ENCODE results near the gene TTLL3. TPM values are rescaled to one million over a fixed set of nuclear protein-coding genes. Genes with fewer than 3 reads are reported as not detected.

The TTLL3 gene
- total RNA-seq, 2 donors from 2014 or later: 24.1 to 88.0 TPM

DNA sequence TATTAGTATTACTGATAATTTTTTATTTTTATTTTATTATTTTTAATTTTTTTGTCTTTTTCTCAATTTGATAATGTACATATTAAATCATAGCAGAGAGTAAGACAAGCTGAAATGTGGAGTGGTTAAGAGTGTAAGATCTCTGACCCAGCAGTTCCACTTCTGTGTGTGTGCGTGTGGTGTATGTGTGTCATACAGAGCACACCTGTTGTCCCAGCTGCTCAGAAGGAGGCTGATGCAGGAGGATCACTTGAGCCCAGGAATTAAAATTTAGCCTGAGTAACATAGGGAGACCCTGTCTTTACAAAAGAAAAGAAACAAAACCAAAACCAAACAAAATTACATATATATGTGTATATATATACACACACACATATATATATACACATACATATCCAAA, 71.4 kb downstream of the TTLL3 start:
- ATAC-seq (no peak), DNase-seq (no peak)
- intact Hi-C loops (cut with DNase I): no loop called here
- TF ChIP-seq, protein P1, sequence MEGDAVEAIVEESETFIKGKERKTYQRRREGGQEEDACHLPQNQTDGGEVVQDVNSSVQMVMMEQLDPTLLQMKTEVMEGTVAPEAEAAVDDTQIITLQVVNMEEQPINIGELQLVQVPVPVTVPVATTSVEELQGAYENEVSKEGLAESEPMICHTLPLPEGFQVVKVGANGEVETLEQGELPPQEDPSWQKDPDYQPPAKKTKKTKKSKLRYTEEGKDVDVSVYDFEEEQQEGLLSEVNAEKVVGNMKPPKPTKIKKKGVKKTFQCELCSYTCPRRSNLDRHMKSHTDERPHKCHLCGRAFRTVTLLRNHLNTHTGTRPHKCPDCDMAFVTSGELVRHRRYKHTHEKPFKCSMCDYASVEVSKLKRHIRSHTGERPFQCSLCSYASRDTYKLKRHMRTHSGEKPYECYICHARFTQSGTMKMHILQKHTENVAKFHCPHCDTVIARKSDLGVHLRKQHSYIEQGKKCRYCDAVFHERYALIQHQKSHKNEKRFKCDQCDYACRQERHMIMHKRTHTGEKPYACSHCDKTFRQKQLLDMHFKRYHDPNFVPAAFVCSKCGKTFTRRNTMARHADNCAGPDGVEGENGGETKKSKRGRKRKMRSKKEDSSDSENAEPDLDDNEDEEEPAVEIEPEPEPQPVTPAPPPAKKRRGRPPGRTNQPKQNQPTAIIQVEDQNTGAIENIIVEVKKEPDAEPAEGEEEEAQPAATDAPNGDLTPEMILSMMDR (IDR thresholded peaks at IDR 0.05): no peak
- no peak for TF ChIP-seq POLR2A (IDR thresholded peaks at IDR 0.05)
- Histone ChIP-seq H3K4me1 (no peaks in the 10 kb centered on the region), H3K36me3 (replicated peaks in 1 of 2; ENCODE audit: insufficient read depth in 1 of 2, low read depth in 2 of 2) (no peaks in the 10 kb centered on the region), H3K4me3 (no peak overlapping the region), H3K27ac (no peak overlapping the region), H3K9me3 (no peaks in the 10 kb centered on the region), H3K27me3 (no peaks in the 10 kb centered on the region)
- 90 to 100% methylated on average over 1 of the region's 1 CpG for WGBS, 2 donors

DNA sequence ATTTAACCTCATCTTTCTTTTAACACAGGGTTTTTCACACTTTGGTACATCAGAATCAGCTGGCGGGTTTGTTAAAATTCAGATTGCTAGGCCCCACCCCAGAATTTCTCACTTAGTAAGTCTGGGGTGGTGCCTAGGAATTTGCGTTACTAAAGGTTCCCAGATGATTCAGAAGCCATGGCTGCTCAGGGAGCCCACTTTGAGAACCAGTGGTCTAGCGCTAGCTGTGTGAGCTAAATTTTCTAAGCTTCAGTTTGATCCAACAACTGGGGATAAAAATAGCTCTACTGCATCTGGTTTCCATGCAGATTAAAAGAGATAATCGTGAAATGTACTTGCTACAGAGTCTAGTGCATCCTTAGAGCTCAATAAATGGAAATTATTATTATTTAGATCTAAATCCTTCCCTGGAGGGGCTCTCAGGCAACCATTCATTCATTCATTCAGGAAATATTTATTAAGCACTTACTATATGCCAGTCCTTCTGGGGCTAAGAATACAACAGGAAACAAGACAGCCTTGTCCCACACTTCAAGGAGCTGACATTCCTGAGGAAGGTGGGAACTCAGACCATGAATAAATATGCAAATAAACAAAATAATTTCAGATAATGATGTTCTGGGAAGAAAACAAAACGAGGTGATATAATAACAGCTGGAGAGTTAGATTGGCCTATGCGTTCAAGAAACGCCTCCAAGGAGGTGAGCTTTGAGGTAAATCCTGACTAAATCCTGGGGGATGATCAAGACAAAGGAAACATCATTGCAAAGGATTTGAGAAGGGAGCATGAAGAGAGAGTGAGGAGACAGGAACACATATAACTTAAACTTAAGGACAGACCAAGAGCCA, 73.9 kb downstream of the TTLL3 start:
- no peak for ATAC-seq

DNA sequence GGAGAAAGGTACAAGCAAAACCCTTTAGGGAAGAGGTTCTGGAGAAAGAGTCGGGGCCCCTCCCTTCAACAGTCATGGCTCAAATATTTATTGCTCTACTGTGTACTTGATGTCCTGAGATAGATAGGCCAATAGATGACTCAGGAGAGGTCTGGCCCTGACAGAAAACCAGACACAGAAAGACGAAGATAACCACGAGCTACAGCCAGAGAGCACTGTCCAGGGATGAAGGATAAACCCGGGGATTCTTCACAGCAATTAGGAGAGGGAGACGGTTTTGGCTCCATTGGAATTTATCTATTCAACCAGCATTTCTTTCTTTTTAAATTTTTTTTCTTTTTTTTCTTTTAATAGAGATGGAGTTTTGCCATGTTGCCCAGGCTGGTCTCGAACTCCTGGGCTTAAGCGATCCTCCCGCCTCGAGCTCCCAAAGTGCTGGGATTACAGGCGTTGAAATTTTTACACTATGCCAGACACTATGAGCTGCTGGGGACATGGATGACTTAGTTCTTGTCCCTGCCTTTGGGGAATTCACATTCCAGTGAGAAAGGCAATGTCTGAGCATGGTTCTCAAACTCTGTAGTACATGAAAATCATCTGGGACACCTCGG, 74.6 kb downstream of the TTLL3 start:
- Histone ChIP-seq H3K4me3 (no peak overlapping the region), H3K4me1 (no peaks in the 10 kb centered on the region), H3K27ac (no peak overlapping the region), H3K36me3 (replicated peaks in 1 of 2; ENCODE audit: insufficient read depth in 1 of 2, low read depth in 2 of 2) (no peaks in the 10 kb centered on the region), H3K27me3 (no peaks in the 10 kb centered on the region), H3K9me3 (no peaks in the 10 kb centered on the region)
- intact Hi-C loops (cut with DNase I): no loop called here
- no peak for ATAC-seq
- WGBS, 2 donors: 72 to 74% methylated on average over 11 of the region's 11 CpGs
- no peak for DNase-seq
- TF ChIP-seq, protein P1 (IDR thresholded peaks at IDR 0.05): no peak
- no peak for TF ChIP-seq POLR2A (IDR thresholded peaks at IDR 0.05)

More for the DNA sequence above, 73.9 kb downstream of the TTLL3 start:
- no peak overlapping the region for H3K27ac ChIP-seq
- 74 to 85% methylated on average over 7 of the region's 7 CpGs for WGBS, 2 donors
- H3K27me3 ChIP-seq: no peaks in the 10 kb centered on the region
- intact Hi-C loops (cut with DNase I): no loop called here
- no peaks in the 10 kb centered on the region for H3K36me3 ChIP-seq (replicated peaks in 1 of 2; ENCODE audit: insufficient read depth in 1 of 2, low read depth in 2 of 2)
- H3K4me1 ChIP-seq: no peaks in the 10 kb centered on the region
- no peak for TF ChIP-seq POLR2A (IDR thresholded peaks at IDR 0.05)
- TF ChIP-seq, protein P1 (IDR thresholded peaks at IDR 0.05): no peak
- H3K4me3 ChIP-seq: no peak overlapping the region
- no peak for DNase-seq
- H3K9me3 ChIP-seq: no peaks in the 10 kb centered on the region

Other genes with a start within 250 kb of the TTLL3 start
- gene MTMR14, start 160.8 kb upstream of the TTLL3 start, total RNA-seq: 10 to 100 TPM; 15.2 to 16.3 TPM
- gene CPNE9, start 106.4 kb upstream of the TTLL3 start, total RNA-seq: not detected
- gene BRPF1, start 78.5 kb upstream of the TTLL3 start, total RNA-seq: 10 to 100 TPM in 1 of 2 donors, 1 to 10 TPM in 1; 9.6 to 10.9 TPM
- gene OGG1, start 60.3 kb upstream of the TTLL3 start, total RNA-seq: 10 to 100 TPM; 18.1 to 28.3 TPM
- gene CAMK1, start 40.3 kb upstream of the TTLL3 start, total RNA-seq: 10 to 100 TPM; 10.9 to 34.9 TPM
- 10 to 100 TPM; 37.4 to 37.6 TPM for gene TADA3, start 17.8 kb upstream of the TTLL3 start, total RNA-seq
- 10 to 100 TPM; 33.6 to 57.1 TPM for gene ARPC4, start 17.2 kb upstream of the TTLL3 start, total RNA-seq
- 10 to 100 TPM; 31.6 to 51.4 TPM for gene RPUSD3, start 33.7 kb downstream of the TTLL3 start, total RNA-seq
- 100 to 1,000 TPM in 1 of 2 donors, 1 to 10 TPM in 1; 6.5 to 134 TPM for gene CIDEC, start 70.0 kb downstream of the TTLL3 start, total RNA-seq
- 10 to 100 TPM in 1 of 2 donors, 1 to 10 TPM in 1; 5.6 to 19.7 TPM for gene JAGN1, start 80.3 kb downstream of the TTLL3 start, total RNA-seq
- gene IL17RE, start 92.6 kb downstream of the TTLL3 start, total RNA-seq: 10 to 100 TPM; 10.9 to 18.2 TPM
- 10 to 100 TPM; 40.7 to 60.3 TPM for gene IL17RC, start 106.8 kb downstream of the TTLL3 start, total RNA-seq
- gene CRELD1, start 123.6 kb downstream of the TTLL3 start, total RNA-seq: 10 to 100 TPM; 19.8 to 23.6 TPM
- 1 to 10 TPM; 3.9 to 4.3 TPM for gene PRRT3, start 142.1 kb downstream of the TTLL3 start, total RNA-seq
- 10 to 100 TPM in 1 of 2 donors, 1 to 10 TPM in 1; 9.6 to 26.5 TPM for gene EMC3, start 176.6 kb downstream of the TTLL3 start, total RNA-seq
- 1 to 10 TPM; 1.0 to 2.3 TPM for gene FANCD2, start 216.2 kb downstream of the TTLL3 start, total RNA-seq

Measured in body of pancreas (tissue), 4 donors.